ENCODE measurements around the gene WFIKKN1. TPM values are rescaled to one million over a fixed set of nuclear protein-coding genes. Genes with fewer than 3 reads are reported as not detected.

Gene WFIKKN1
- total and polyA plus RNA-seq, 2 experiments from 2014 or later, result 3.5 to 6.8 TPM

- no peak overlapping the region for H3K4me3 Mint-ChIP-seq
- H3K36me3 ChIP-seq (ENCODE audit: insufficient read depth), result no peaks in the 10 kb centered on the region
Measured at GRCh38 chr16:660459-661183, 29.8 kb downstream of the WFIKKN1 start.

More at GRCh38 chr16:660459-661183, 29.8 kb downstream of the WFIKKN1 start:
- TF ChIP-seq CREB1 (CRISPR knock-in tag; IDR thresholded peaks at IDR 0.05; ENCODE audit: low read depth) (no peak), ZNF462 (CRISPR knock-in tag; IDR thresholded peaks at IDR 0.05) (no peak), POLR2AphosphoS5 (IDR thresholded peaks at IDR 0.05; ENCODE audit: low read depth) (peak; percentile 43), REST (IDR thresholded peaks at IDR 0.05; ENCODE audit: unreplicated experiment) (no peak), STAT1 (IDR thresholded peaks at IDR 0.05; ENCODE audit: unreplicated experiment) (no peak), CTCF (conservative IDR thresholded peaks at IDR 0.05; ENCODE audit: low read depth in 2 of 2) (peak; percentile 38 to 68; a peak in 3 of 4 replicates), ZNF114 (CRISPR knock-in tag; IDR thresholded peaks at IDR 0.05) (no peak), ETS1 (IDR thresholded peaks at IDR 0.05) (no peak), NANOG (IDR thresholded peaks at IDR 0.05; ENCODE audit: borderline replicate concordance) (no peak)
- H3K4me1 Mint-ChIP-seq, result no peaks in the 10 kb centered on the region
- DNase-seq (ENCODE audit: low spot score) (peak; percentile 96), ATAC-seq (peak; percentile 95)
- H3K27me3 ChIP-seq (ENCODE audit: insufficient read depth), result no peaks in the 10 kb centered on the region
- peaks cover 8% of the 10 kb centered on the region; the same call in 1 of the 3 replicates for H3K36me3 Mint-ChIP-seq (ENCODE audit: low read depth)
- H4K20me1 ChIP-seq (replicated peaks; ENCODE audit: insufficient read depth), result no peaks in the 10 kb centered on the region
- no peaks in the 10 kb centered on the region for H3K79me2 ChIP-seq (replicated peaks; ENCODE audit: insufficient read depth)
- no peaks in the 10 kb centered on the region for H3K9me3 Mint-ChIP-seq
- no peak overlapping the region for H3K4me3 ChIP-seq
- peak overlapping the region; percentile 48; the same call in 1 of the 2 replicates for H3K4me2 ChIP-seq
- no peak overlapping the region for H3K27ac ChIP-seq (ENCODE audit: low read depth)
- H3K27me3 Mint-ChIP-seq (ENCODE audit: insufficient read depth, low read depth, poor library complexity), result peaks cover 4% of the 10 kb centered on the region
- H3K27ac Mint-ChIP-seq, result no peak overlapping the region
- H3K9me2 ChIP-seq (ENCODE audit: insufficient read depth), result no peaks in the 10 kb centered on the region
- no peaks in the 10 kb centered on the region for H3F3A ChIP-seq (replicated peaks; ENCODE audit: low read depth)
- no peaks in the 10 kb centered on the region for H3K4me1 ChIP-seq (ENCODE audit: insufficient read depth)
- no peak overlapping the region for H2AFZ ChIP-seq

All from GM23338 (cell line).